Fibroblast of lung (primary cell): Measurements from ENCODE around the gene RPS24.

ENCODE experiments used
- CTCF ChIP-seq, 2 donors: IDR thresholded peaks in 1 of 2; conservative IDR thresholded peaks in 1 of 2; 1 replicate in 1 of 2; 2 replicates in 1 of 2; pipeline ENCODE4 v1.5.1; 2011 to 2012; ENCODE audit warnings: low read length in 2 of 2, control low read depth in 1 of 2, inconsistent platforms in 1 of 2, low read depth in 1 of 2, mild to moderate bottlenecking in 1 of 2
- EZH2 ChIP-seq: IDR thresholded peaks from 2 replicates; pipeline ENCODE4 v1.5.1; 2012; ENCODE audit warnings: low read length, control low read depth, mild to moderate bottlenecking; ENCODE audit errors: missing control alignments

GRCh38 chr10:78058562-78058961 is 24.9 kb downstream of the RPS24 start:
- no peak for TF ChIP-seq CTCF (conservative IDR thresholded peaks at IDR 0.05 in 1 of 2, IDR thresholded peaks at IDR 0.05 in 1 of 2; ENCODE audit: low read depth in 1 of 2, low read length in 2 of 2)
- no peak for TF ChIP-seq EZH2
